ENCODE data around the gene S100Z. TPM values are rescaled to one million over a fixed set of nuclear protein-coding genes. Genes with fewer than 3 reads are reported as not detected.

Gene S100Z
- total RNA-seq, 1 experiment from 2014 or later: 2.0 TPM

Other genes starting within 250 kb of the S100Z start
- 204 and 260 TPM in 2 replicates for gene F2RL2, start 226.6 kb upstream of the S100Z start, total RNA-seq (2014; rRNA removed; shearing (Covaris generic))
- gene F2R, start 133.9 kb upstream of the S100Z start, total RNA-seq (2014; rRNA removed; shearing (Covaris generic)): 160 and 221 TPM in 2 replicates
- 162 and 209 TPM in 2 replicates for gene F2RL1, start 31.0 kb upstream of the S100Z start, total RNA-seq (2014; rRNA removed; shearing (Covaris generic))
- gene CRHBP, start 103.0 kb downstream of the S100Z start, total RNA-seq (2014; rRNA removed; shearing (Covaris generic)): 0.18 and 12.2 TPM in 2 replicates
- 17.5 and 22.8 TPM in 2 replicates for gene AGGF1, start 180.4 kb downstream of the S100Z start, total RNA-seq (2014; rRNA removed; shearing (Covaris generic))
- 3.0 and 10.9 TPM in 2 replicates for gene ZBED3, start 237.3 kb downstream of the S100Z start, total RNA-seq (2014; rRNA removed; shearing (Covaris generic))